GM19193 (cell line): ENCODE measurements around the gene WDR3.

ENCODE experiments used
- POLR2A ChIP-seq: IDR thresholded peaks from 4 replicates; pipeline ENCODE4 v1.6.1; 2011; ENCODE audit not compliant: insufficient read depth, insufficient read length; ENCODE audit errors: extremely low read depth

Gene WDR3

DNA sequence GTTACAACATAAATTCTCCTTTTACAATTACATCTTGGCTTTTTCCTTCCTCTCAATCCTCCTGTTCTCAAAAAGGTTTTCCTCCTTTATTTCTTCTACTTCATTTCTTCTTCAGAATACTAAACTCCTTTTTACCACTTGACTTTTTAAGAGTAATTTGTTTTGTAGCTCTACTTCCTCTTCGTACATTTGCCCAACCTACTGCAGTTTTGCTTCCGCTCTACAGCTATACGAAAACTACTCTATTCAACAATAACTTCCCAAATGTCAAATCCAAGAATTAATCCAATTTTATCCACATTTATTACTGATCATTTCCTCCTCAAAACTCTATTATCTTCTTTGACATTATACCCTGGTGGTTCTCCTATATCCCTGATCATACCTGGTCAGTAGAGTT, 3.6 kb upstream of the WDR3 start:
- no peak for TF ChIP-seq POLR2A

DNA sequence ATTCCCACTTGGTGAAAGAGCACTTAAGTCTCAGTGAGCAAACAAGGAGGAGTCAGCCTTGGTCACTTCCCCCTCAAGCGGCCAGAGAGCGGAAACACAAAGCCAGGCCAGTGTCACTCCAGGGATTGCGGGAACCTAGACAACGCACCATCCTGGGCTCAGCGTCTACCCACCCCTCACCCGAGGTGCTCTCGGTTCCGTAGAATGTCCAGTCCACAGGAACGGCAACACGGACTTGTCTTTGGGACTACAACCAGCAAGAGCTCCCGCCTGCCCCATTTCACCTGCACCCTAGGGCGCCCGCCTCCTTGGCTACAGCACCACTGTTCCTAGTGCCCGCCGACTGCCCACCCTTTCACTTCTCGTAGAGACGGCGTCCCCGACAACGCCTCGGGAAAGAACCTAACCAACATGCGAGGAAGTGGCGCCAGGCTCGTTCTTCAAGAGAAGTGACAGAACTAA, 627 bp upstream of the WDR3 start:
- TF ChIP-seq POLR2A, result no peak

DNA sequence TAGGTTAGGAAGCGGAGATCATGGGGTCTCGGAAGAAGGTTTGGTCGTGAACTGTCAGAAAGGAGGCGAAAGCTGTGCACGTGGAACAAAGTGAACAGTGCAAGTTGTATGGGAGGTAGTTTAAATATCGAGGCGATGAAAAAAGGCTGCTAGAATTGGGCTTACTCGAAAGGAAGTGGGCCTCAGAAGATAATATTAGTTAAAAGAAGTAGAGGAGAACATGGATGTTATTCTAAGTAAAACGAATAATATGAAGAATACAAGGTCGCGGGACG, 571 bp downstream of the WDR3 start:
- TF ChIP-seq POLR2A, result no peak

DNA sequence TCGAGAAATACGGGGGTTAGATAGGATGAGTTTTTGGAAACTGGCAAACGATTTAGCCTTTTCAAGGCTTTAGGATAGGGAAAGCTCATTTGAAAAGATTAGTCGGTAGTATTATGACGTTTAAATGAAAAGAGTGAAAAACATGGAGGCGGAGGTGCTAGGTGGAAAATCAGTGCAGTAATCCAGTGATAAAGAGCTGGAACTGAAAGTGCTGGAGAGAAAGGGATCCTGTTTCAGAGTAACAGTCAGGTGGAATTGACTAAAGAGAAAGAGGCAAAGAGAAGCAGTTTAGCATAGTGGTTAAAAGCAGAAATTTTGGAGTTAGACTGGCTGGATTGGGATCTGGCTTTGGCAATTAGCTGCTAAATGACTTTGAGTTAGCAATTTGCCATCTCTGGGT, 945 bp downstream of the WDR3 start:
- no peak for TF ChIP-seq POLR2A

- no peak for TF ChIP-seq POLR2A
Measured at GRCh38 chr1:117932576-117932975, 3.0 kb downstream of the WDR3 start.

DNA sequence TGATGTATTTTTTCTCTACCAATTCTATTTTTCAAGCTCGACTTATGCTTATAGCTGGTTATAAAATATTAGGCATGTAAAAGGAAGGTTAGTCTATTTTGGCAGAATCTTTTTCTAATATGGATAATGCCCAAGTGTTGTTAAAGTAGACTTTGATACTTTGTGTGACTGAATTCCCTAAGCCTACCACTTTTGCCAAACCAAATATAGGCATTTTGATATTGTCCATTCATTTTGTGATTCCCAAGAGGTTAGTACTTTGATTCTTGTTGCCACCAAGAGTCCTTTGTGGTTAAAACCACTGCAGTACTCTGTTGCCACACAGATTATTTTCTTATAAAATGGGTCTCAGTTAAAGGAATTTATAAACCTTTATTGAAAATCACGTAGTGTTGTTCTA, 4.2 kb downstream of the WDR3 start:
- TF ChIP-seq POLR2A, result no peak

DNA sequence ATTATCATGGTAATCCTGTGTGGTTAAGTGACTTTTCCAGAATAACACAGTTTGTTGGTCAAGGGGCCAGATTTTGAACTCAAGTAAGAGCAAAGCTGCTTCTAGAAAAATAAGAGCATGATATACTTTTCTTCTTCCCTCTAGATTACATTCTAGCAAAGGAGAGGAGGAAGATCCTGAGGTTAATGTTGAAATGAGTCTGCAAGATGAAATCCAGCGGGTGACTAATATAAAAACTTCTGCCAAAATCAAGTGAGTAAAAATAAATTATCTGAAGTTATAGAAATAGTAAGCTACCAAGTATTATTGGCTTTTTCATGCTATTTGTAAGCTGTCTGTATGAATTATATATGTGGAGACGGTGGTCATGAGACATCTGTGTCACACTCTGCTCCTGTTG, 12.8 kb downstream of the WDR3 start:
- TF ChIP-seq POLR2A, result no peak

GRCh38 chr1:117952386-117952785, 22.8 kb downstream of the WDR3 start:
- no peak for TF ChIP-seq POLR2A

GRCh38 chr1:117959364-117959763, 29.8 kb downstream of the WDR3 start:
- no peak for TF ChIP-seq POLR2A

DNA sequence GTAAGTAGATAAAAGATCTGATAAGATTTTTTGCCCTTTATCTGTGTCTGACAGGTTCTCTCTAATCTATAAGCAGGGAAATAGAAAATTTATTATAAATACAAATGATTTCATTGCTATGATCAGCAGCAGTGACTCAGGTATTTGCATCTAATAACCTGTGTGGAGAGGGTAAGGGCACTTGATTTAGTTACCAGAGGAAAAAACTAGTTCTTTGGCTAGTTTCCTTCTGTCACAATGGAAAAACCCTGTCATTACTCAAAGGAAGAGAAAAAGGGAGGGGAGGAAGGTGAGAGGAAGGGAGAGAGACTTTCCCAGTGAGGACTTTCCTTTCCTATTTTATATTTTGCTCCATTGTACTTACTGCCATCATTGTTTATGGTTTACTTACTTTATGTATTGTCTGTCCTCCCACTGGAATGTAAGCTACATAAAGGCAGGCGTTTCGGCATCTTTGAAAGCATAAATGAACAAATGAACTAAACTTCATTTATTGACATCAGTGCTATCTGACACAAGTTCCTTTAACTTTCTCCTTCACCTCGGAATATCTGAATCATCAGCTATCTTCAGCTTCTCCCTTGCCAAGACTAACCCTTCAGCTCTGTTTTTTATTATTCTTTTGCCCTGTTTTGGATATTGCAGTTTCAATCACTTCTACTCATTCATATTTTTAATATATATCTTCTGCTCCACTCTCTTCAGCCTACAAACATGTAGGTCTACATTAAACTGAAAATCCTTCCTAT, 34.9 kb downstream of the WDR3 start:
- TF ChIP-seq POLR2A, result no peak

GRCh38 chr1:117967477-117967876, 37.9 kb downstream of the WDR3 start:
- TF ChIP-seq POLR2A, result no peak

DNA sequence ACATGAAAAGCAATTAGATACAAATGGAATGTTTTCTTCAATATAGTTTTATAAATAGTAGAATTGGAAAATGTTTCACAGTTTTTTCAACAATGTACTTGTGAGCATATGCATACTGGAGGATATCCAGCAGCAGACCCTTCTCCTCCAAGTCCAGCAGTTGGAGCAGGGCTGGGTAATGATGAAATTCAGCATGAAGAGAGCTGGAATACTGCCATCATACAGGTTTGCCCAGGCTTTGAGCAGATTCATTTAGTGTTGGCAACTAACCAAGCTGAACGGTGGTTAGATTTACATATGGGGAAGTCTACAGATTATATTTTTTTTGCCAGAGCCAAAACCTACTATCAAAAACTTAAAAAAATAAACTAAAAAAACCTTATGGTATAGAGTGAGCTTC, 38.3 kb downstream of the WDR3 start:
- no peak for TF ChIP-seq POLR2A

DNA sequence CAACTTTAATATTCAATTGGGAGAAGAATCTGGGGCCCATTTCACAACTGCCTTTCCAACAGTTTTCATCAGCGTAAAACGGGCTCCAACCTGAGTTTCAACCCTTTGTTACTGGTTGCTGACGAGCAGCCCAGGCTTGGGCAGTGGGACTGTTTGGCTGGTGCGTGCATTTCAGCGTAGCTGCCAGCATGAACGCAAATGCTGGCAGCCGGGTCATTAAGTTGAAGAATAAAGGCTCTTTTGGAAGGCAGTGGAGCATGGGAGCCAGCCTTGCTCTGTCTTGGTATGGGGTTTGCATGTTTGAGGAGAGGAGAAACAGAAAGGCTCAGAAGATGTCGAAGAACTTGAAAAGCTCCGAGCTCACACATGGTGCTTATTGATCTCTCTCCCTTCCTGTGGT, 40.7 kb downstream of the WDR3 start:
- no peak for TF ChIP-seq POLR2A

- no peak for TF ChIP-seq POLR2A
Measured at GRCh38 chr1:117971777-117972176, 42.2 kb downstream of the WDR3 start.

DNA sequence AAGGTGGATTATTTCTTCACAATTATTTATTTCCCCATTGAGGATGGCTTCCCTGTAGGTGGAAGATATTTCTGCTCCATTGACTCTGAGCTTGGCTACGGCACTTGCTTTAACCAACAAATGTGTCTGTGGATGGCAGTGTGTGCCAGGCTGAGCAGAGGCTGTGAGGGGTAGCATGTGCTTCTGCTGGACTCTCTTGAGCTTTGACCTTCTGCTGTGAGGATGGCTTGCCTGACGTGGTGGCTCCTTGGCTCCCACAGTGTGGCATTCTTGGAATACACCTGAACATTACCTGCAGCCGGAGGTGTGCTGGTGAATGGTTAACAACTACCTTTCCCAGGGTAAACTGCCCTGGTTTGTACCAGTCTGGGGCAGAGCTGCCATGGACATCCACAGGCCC, 46.8 kb downstream of the WDR3 start:
- TF ChIP-seq POLR2A, result no peak

DNA sequence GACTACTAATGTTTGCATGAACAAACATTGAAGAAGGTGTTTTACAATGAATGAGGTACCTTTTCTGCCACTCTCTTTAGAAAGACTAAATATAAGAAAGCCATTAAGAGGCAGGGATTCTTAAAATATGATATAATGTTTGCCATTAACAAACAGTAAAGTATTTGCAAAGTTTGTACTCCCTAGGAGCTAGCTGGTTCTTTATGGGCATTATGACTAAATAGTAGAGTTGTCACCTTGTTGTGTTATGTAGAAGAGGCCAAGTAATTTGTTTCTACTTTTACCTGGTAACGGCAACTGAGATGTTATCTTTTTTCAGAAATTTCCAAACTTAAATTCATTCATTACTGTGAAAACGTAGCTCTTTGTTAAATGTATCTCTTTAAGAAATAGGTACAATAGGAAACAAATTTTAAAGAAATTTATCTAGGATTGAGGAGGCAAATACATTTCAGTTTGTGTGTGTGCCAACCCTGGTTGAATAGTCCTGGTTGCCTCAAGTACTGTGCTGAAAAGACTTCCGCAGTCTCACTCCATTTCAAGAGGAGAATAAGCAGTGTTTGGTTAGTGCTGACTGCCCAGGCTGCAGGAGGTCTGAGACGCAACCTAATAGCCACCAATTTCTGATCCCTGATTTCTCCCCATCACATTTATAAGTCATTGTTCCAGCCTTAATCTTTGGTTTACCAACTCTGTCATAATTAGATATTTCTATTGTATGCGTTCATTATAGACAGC, 52.1 kb downstream of the WDR3 start:
- TF ChIP-seq POLR2A, result no peak

DNA sequence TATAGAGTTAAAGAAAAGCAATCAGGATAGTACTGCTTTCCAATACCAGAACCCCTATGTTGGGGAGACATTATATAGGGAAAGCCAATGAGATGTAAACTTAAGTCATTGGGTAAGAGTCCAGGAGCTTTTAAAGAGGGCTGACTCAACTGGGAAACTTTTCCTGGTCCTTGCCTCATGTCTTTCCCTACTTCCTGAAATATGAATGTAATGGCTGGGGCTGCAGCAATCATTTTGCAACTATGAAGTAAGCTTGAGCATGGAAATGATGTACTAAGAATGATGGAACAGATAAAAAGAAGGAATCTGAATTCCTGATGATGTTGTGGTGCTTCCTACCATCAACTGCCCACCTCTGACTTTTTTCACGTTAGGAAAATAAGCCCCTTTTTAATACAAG, 55.7 kb downstream of the WDR3 start:
- no peak for TF ChIP-seq POLR2A

DNA sequence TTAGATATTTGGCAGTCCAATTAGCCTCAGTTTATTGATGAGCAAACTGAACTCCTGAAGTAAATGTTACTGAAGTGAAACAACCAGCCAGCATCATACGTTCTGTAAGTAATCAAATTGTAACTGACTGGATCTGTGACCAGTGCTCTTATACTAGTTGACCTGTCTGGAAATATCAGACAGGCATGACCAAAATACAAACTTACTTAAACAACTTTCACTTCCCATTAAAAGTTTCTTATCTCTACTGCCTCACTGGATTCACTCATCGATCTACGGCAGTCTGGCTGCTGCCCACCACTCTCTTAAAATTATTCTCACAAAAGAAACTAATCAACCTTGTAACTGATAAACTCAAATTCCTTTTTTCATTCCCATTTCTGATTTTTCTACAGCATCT, 56.4 kb downstream of the WDR3 start:
- no peak for TF ChIP-seq POLR2A

GRCh38 chr1:118004312-118004711, 74.8 kb downstream of the WDR3 start:
- TF ChIP-seq POLR2A, result no peak
